Measurements from ENCODE around the gene MIER1. TPM values are rescaled to one million over a fixed set of nuclear protein-coding genes. Genes with fewer than 3 reads are reported as not detected.
A peak's percentile ranks its signal among the peaks of the same experiment; 100 is the strongest.

The MIER1 gene
- total and polyA plus RNA-seq, 8 donors, result 5.2 to 17.5 (median 9.3) TPM

DNA sequence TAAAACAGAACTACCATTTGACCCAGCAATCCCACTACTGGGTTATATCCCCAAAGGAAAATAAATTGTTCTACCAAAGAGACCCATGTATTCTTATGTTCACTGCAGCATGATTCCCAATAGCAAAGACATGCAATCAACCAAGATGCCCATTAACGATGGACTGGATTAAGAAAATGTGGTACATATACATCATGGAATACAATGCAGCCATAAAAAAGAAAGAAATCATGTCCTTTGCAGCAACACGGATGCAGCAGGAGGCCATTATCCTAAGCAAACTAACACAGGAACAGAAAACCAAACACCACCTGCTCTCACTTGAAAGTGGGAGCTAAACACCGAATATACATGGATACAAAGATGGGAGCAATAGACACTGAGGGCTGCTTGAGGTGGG, 85.0 kb downstream of the MIER1 start:
- Histone ChIP-seq H3K4me1 (peaks cover 0 to 3% (median 0%) of the 10 kb centered on the region in 3 donors), H3K27ac (no peak overlapping the region), H3K4me3 (no peak overlapping the region), H3K36me3 (peaks cover 0 to 5% (median 0%) of the 10 kb centered on the region in 3 donors), H3K27me3 (no peaks in the 10 kb centered on the region), H3K9me3 (no peaks in the 10 kb centered on the region)
- no peak for FAIRE-seq
- ATAC-seq, result no peak
- DNase-seq, result no peak
- TF ChIP-seq, protein P1, sequence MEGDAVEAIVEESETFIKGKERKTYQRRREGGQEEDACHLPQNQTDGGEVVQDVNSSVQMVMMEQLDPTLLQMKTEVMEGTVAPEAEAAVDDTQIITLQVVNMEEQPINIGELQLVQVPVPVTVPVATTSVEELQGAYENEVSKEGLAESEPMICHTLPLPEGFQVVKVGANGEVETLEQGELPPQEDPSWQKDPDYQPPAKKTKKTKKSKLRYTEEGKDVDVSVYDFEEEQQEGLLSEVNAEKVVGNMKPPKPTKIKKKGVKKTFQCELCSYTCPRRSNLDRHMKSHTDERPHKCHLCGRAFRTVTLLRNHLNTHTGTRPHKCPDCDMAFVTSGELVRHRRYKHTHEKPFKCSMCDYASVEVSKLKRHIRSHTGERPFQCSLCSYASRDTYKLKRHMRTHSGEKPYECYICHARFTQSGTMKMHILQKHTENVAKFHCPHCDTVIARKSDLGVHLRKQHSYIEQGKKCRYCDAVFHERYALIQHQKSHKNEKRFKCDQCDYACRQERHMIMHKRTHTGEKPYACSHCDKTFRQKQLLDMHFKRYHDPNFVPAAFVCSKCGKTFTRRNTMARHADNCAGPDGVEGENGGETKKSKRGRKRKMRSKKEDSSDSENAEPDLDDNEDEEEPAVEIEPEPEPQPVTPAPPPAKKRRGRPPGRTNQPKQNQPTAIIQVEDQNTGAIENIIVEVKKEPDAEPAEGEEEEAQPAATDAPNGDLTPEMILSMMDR (IDR thresholded peaks at IDR 0.05), result no peak
- 89 to 96% methylated on average over 3 of the region's 3 CpGs for WGBS, 2 donors
- intact Hi-C loops (cut with DNase I), result no loop called here

GRCh38 chr1:67013573-67013972, 88.8 kb downstream of the MIER1 start:
- WGBS, 2 donors, result 56 to 58% methylated on average over 2 of the region's 2 CpGs
- intact Hi-C loops (cut with DNase I), result no loop called here
- FAIRE-seq (no peak), DNase-seq (no peak), ATAC-seq (peak in 2 of 4 donors; percentile 49 to 52)
- H3K4me1 ChIP-seq, result no peaks in the 10 kb centered on the region
- H3K27ac ChIP-seq, result no peak overlapping the region
- H3K36me3 ChIP-seq, result peaks cover 0 to 5% (median 0%) of the 10 kb centered on the region in 3 donors
- H3K27me3 ChIP-seq, result no peaks in the 10 kb centered on the region
- no peaks in the 10 kb centered on the region for H3K9me3 ChIP-seq
- H3K4me3 ChIP-seq, result no peak overlapping the region
- TF ChIP-seq, protein P1 (IDR thresholded peaks at IDR 0.05), result no peak

DNA sequence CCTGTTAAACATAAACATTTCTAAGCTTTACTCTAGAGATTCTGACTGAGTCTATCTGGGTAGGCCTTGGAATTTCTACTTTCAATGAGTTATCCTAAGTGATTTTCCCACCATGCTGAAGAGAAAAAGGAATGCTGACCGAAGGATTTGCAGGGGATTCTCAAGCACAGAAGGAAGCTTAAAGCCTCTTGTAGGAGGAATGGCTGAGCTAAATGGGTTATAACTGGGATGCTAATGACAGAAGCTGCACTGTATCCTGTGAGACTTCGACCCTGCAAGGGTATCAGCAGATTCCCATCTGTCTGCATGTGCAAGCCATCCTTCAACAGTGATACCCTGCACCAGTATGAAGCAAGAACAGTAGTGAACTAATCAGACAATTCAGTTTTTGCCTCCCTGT, 93.8 kb downstream of the MIER1 start:
- 89 to 90% methylated on average over 2 of the region's 2 CpGs for WGBS, 2 donors
- Histone ChIP-seq H3K4me1 (peaks cover 4 to 30% (median 25%) of the 10 kb centered on the region in 3 donors), H3K27ac (no peak overlapping the region)

DNA sequence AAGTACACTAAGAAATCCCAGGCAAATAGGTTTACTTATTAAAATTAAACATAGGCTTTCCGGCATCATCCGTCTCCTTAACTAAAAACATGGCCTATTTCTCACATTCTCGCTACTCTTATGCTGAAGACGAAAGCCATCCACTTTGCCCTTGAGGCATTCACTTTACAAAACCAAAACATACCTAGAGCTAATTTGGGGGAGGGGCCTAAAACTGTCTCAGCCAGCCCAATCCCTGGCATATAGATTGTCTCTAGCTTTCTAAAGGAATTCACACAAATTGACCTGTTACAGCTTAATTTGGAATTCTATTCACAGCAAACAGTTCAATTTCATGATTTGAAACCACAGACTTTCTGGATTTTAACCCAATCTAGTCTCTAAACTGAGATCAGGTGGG, 94.3 kb downstream of the MIER1 start:
- Histone ChIP-seq H3K4me3 (no peak overlapping the region), H3K27ac (peak overlapping the region in 1 of 4 donors; percentile 63), H3K4me1 (peaks cover 4 to 30% (median 25%) of the 10 kb centered on the region in 3 donors), H3K36me3 (no peaks in the 10 kb centered on the region), H3K27me3 (no peaks in the 10 kb centered on the region), H3K9me3 (no peaks in the 10 kb centered on the region)
- DNase-seq (no peak), ATAC-seq (no peak), FAIRE-seq (no peak)
- 85 to 91% methylated on average over 4 of the region's 4 CpGs for WGBS, 2 donors
- TF ChIP-seq, protein P1 (IDR thresholded peaks at IDR 0.05), result no peak
- intact Hi-C loops (cut with DNase I), result no loop called here

More for the DNA sequence above, 93.8 kb downstream of the MIER1 start:
- no peak for ATAC-seq
- H3K9me3 ChIP-seq, result no peaks in the 10 kb centered on the region
- DNase-seq, result no peak
- no peaks in the 10 kb centered on the region for H3K36me3 ChIP-seq
- TF ChIP-seq, protein P1 (IDR thresholded peaks at IDR 0.05), result no peak
- H3K4me3 ChIP-seq, result no peak overlapping the region
- no peaks in the 10 kb centered on the region for H3K27me3 ChIP-seq
- FAIRE-seq, result no peak
- intact Hi-C loops (cut with DNase I), result no loop called here

DNA sequence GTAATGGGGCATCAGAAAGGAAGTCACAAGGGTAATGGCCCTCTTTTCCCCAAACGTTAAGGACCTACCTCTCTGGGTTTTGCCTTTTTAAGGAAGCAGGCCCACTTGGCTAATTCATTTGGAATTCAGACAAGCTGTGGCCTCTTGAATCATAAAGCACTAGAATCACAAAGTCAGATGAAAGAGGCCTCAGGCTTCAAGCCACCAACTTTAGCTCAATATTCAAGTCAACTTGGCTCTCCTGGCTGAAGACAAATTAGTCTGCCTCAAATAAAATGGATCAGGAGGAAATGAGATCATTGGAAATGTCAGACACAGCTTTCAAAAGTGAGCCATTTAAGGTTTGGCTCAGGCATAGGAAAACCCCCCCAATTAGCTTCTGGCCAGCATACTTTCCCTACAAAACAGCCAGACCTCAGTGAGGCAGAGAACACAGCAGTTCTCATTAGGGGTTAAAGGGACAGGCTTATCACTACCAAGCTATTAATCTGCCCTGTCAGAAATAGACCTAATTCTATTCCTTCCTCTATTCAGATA, 94.9 kb downstream of the MIER1 start:
- H3K4me3 ChIP-seq, result no peak overlapping the region
- H3K27me3 ChIP-seq, result no peaks in the 10 kb centered on the region
- ATAC-seq (peak; percentile 36 to 66 (median 52)), DNase-seq (no peak), FAIRE-seq (no peak)
- WGBS, 2 donors, result 52% methylated on average over 1 of the region's 1 CpG
- no peaks in the 10 kb centered on the region for H3K9me3 ChIP-seq
- peak overlapping the region in 2 of 4 donors; percentile 12 to 63 for H3K27ac ChIP-seq
- TF ChIP-seq, protein P1 (IDR thresholded peaks at IDR 0.05), result no peak
- H3K4me1 ChIP-seq, result peaks cover 4 to 30% (median 25%) of the 10 kb centered on the region in 3 donors
- no peaks in the 10 kb centered on the region for H3K36me3 ChIP-seq
- intact Hi-C loops (cut with DNase I), result no loop called here
